MM.1S (cell line): Measurements from ENCODE around the gene RBM17.

ENCODE experiments used
- DNase-seq: peaks from one replicate; pipeline ENCODE4 v3.0.0-alpha.2; 2015
- H2AFZ ChIP-seq: fragments of 300-600 bp; sonication (generic); 2 replicates; pipeline ENCODE4 v1.6.0; 2016; ENCODE audit warnings: antibody characterized with exemption, low read length
- H3F3A ChIP-seq: fragments of 300-600 bp; sonication (generic); 2 replicates; pipeline ENCODE4 v1.6.1; 2016; ENCODE audit warnings: mild to moderate bottlenecking, antibody characterized with exemption, low read length, moderate library complexity, mixed read lengths; ENCODE audit not compliant: insufficient read depth
- H3K27ac ChIP-seq: fragments of 300-600 bp; sonication (generic); 2 replicates; pipeline ENCODE4 v1.5.1; 2016; ENCODE audit warnings: mild to moderate bottlenecking, low read length
- H3K27me3 ChIP-seq: fragments of 300-600 bp; sonication (generic); replicated peaks from 2 replicates; pipeline ENCODE4 v1.6.0; 2016; ENCODE audit warnings: low read length; ENCODE audit not compliant: insufficient read depth
- H3K36me3 ChIP-seq: fragments of 300-600 bp; sonication (generic); replicated peaks from 2 replicates; pipeline ENCODE4 v1.6.1; 2016; ENCODE audit warnings: mild to moderate bottlenecking, low read length, mixed read lengths; ENCODE audit not compliant: insufficient read depth
- H3K4me1 ChIP-seq: fragments of 300-600 bp; sonication (generic); 2 replicates; pipeline ENCODE4 v1.6.1; 2016; ENCODE audit warnings: low read length, mixed read lengths
- H3K4me2 ChIP-seq: fragments of 300-600 bp; sonication (generic); 2 replicates; pipeline ENCODE4 v1.6.0; 2016; ENCODE audit warnings: low read depth, low read length
- H3K4me3 ChIP-seq: fragments of 300-600 bp; sonication (generic); 2 replicates; pipeline ENCODE4 v1.5.1; 2016; ENCODE audit warnings: low read length, mixed read lengths
- H3K79me2 ChIP-seq: fragments of 300-600 bp; sonication (generic); 2 replicates; pipeline ENCODE4 v1.6.1; 2016; ENCODE audit warnings: mixed run types, low read length, mixed read lengths
- H3K9ac ChIP-seq: fragments of 300-600 bp; sonication (generic); 2 replicates; pipeline ENCODE4 v1.6.1; 2016; ENCODE audit warnings: low read length, mixed read lengths
- H3K9me2 ChIP-seq: fragments of 300-600 bp; sonication (generic); replicated peaks from 2 replicates; pipeline ENCODE4 v1.6.1; 2016; ENCODE audit warnings: mild to moderate bottlenecking, low read length, mixed read lengths; ENCODE audit not compliant: insufficient read depth
- H3K9me3 ChIP-seq: fragments of 300-600 bp; sonication (generic); replicated peaks from 2 replicates; pipeline ENCODE4 v1.6.1; 2016; ENCODE audit warnings: mild to moderate bottlenecking, low read length, mixed read lengths; ENCODE audit not compliant: insufficient read depth
- H4K20me1 ChIP-seq: fragments of 300-600 bp; sonication (generic); 2 replicates; pipeline ENCODE4 v1.6.1; 2016; ENCODE audit warnings: mild to moderate bottlenecking, low read length, moderate library complexity, mixed read lengths; ENCODE audit not compliant: insufficient read depth
- CTCF ChIP-seq: fragments of 300-600 bp; sonication (generic); IDR thresholded peaks from 2 replicates; pipeline ENCODE4 v1.5.1; 2016; ENCODE audit warnings: antibody characterized with exemption, low read length, mixed read lengths
- EZH2 ChIP-seq: fragments of 300-600 bp; sonication (generic); optimal IDR thresholded peaks from 2 replicates; pipeline ENCODE3; 2017; ENCODE audit warnings: low read depth, mild to moderate bottlenecking, antibody characterized with exemption, low read length, mixed read lengths
- EZH2phosphoT487 ChIP-seq: fragments of 300-600 bp; sonication (generic); IDR thresholded peaks from 2 replicates; pipeline ENCODE4 v1.6.1; 2018; ENCODE audit warnings: antibody characterized with exemption, low read length

The RBM17 gene

GRCh38 chr10:6045878-6046772 lies 42.7 kb upstream of the RBM17 start:
- peaks cover 87% of the 10 kb centered on the region for H3K27me3 ChIP-seq
- H3K36me3 ChIP-seq: no peaks in the 10 kb centered on the region
- H3K4me2 ChIP-seq: no peak overlapping the region
- H4K20me1 ChIP-seq: no peaks in the 10 kb centered on the region
- H3K79me2 ChIP-seq: no peaks in the 10 kb centered on the region
- DNase-seq: no peak
- no peak overlapping the region for H3K9ac ChIP-seq
- H3K9me2 ChIP-seq: no peaks in the 10 kb centered on the region
- no peak overlapping the region for H3K27ac ChIP-seq
- TF ChIP-seq CTCF (no peak), EZH2 (no peak), EZH2phosphoT487 (no peak)
- H3K4me3 ChIP-seq: no peak overlapping the region
- H3K4me1 ChIP-seq: peaks cover 10% of the 10 kb centered on the region
- H3F3A ChIP-seq: peaks cover 15% of the 10 kb centered on the region
- no peaks in the 10 kb centered on the region for H3K9me3 ChIP-seq
- H2AFZ ChIP-seq: no peak overlapping the region

- no peaks in the 10 kb centered on the region for H3K36me3 ChIP-seq
- no peak overlapping the region for H2AFZ ChIP-seq
- no peak for TF ChIP-seq EZH2
- TF ChIP-seq EZH2phosphoT487: no peak
- no peaks in the 10 kb centered on the region for H3K79me2 ChIP-seq
- H3K4me1 ChIP-seq: peaks cover 13% of the 10 kb centered on the region
- no peak overlapping the region for H3K4me3 ChIP-seq
- no peak overlapping the region for H3K9ac ChIP-seq
- no peak overlapping the region for H3K27ac ChIP-seq
- no peaks in the 10 kb centered on the region for H4K20me1 ChIP-seq
- H3K9me2 ChIP-seq: no peaks in the 10 kb centered on the region
- DNase-seq: no peak
- H3K4me2 ChIP-seq: no peak overlapping the region
- H3F3A ChIP-seq: peaks cover 20% of the 10 kb centered on the region
- peaks cover 82% of the 10 kb centered on the region for H3K27me3 ChIP-seq
- H3K9me3 ChIP-seq: no peaks in the 10 kb centered on the region
These were observed 41.8 kb upstream of the RBM17 start for GRCh38 chr10:6046773-6047611.

- TF ChIP-seq CTCF: no peak
- TF ChIP-seq EZH2phosphoT487: no peak
- no peak for TF ChIP-seq EZH2
- Histone ChIP-seq H3K4me3 (no peak overlapping the region), H3K9me2 (no peaks in the 10 kb centered on the region), H4K20me1 (no peaks in the 10 kb centered on the region), H3K9ac (no peak overlapping the region), H3K36me3 (no peaks in the 10 kb centered on the region), H3K4me1 (peaks cover 22% of the 10 kb centered on the region), H3K9me3 (no peaks in the 10 kb centered on the region), H3F3A (peaks cover 29% of the 10 kb centered on the region), H3K27ac (no peak overlapping the region), H3K4me2 (no peak overlapping the region), H3K79me2 (no peaks in the 10 kb centered on the region), H2AFZ (no peak overlapping the region), H3K27me3 (peaks cover 75% of the 10 kb centered on the region)
- DNase-seq: no peak
These were observed 41.0 kb upstream of the RBM17 start for GRCh38 chr10:6047847-6048246.
